HCT116 (cell line): ENCODE data around the gene ERC2. TPM values are rescaled to one million over a fixed set of nuclear protein-coding genes. Genes with fewer than 3 reads are reported as not detected.

Experiments used
- ATAC-seq: fragments of 200-7000 bp; cut with Tn5 transposase; 2 replicates; pipeline ENCODE4 v1.9.1; 2020; ENCODE audit warnings: mild to moderate bottlenecking, moderate library complexity
- BruUV-seq: library from RNA; stranded (reverse); fragments of 400-500 nt; replicated peaks from 2 replicates; lab custom pipeline; 2021; lab: Mats Ljungman, UMichigan
- CTCF ChIA-PET: fragments of 300-600 bp; sonication (Branson Sonifier 250); formaldehyde crosslinking; loops from one replicate; lab custom pipeline; 2021; ENCODE audit warnings: antibody characterized with exemption; lab: Charles Lee
- POLR2A ChIA-PET: fragments of 300-600, 350-600 bp; sonication (Branson Sonifier 250); formaldehyde crosslinking; loops from one replicate; lab custom pipeline; 2021; ENCODE audit warnings: antibody characterized with exemption; lab: Charles Lee
- RAD21 ChIA-PET, 2 experiments: fragments of 300-600 bp; sonication (Branson Sonifier 250); formaldehyde crosslinking; loops; one replicate each; lab custom pipeline; 2023; ENCODE audit warnings: low total read pairs in 2 of 2; ENCODE audit not compliant: uncharacterized antibody in 2 of 2, unreplicated experiment in 2 of 2, low non-redundant PET in 1 of 2; lab: Charles Lee
- DNase-seq: peaks from one replicate; pipeline ENCODE4 v3.0.0-alpha.2; 2010; ENCODE audit warnings: low read depth, low spot score
- H2AFZ ChIP-seq: fragments of 200-600 bp; shearing (Covaris generic), sonication (generic); 2 replicates; pipeline ENCODE4 v1.6.1; 2017; ENCODE audit warnings: low read depth, mixed run types, mixed read lengths, antibody characterized with exemption, low read length; ENCODE audit not compliant: poor library complexity, severe bottlenecking
- H3K27ac ChIP-seq: 2 replicates; pipeline ENCODE4 v1.5.1; 2012; ENCODE audit warnings: low read depth, low read length
- H3K27me3 ChIP-seq: fragments of 200-600 bp; sonication (generic); 2 replicates; pipeline ENCODE4 v1.6.1; 2016; ENCODE audit warnings: mixed run types, low read length, mixed read lengths; ENCODE audit not compliant: insufficient read depth
- H3K36me3 ChIP-seq, 2 experiments: fragments of 200-500 bp in 1 of 2; fragments of 200-600 bp in 1 of 2; sonication (Bioruptor generic) in 1 of 2; sonication (generic) in 1 of 2; 2 replicates each; pipeline versions ENCODE4 v1.5.1 to v1.6.1; 2014 to 2016; ENCODE audit warnings: low read length in 2 of 2, inconsistent platforms in 1 of 2, mixed read lengths in 1 of 2, mixed run types in 1 of 2; ENCODE audit not compliant: insufficient read depth in 2 of 2, control insufficient read depth in 1 of 2
- H3K4me1 ChIP-seq, 2 experiments: fragments of 200-600 bp in 1 of 2; sonication (generic) in 1 of 2; 2 replicates each; pipeline versions ENCODE4 v1.5.1 to v1.6.1; 2012 to 2017; ENCODE audit warnings: low read length in 2 of 2, inconsistent platforms in 1 of 2, mild to moderate bottlenecking in 1 of 2, mixed read lengths in 1 of 2, mixed run types in 1 of 2, moderate library complexity in 1 of 2; ENCODE audit not compliant: insufficient read depth in 2 of 2, control insufficient read depth in 1 of 2
- H3K4me2 ChIP-seq: fragments of 200-600 bp; sonication (generic); 2 replicates; pipeline ENCODE4 v1.6.1; 2017; ENCODE audit warnings: mixed run types, low read length, mixed read lengths
- H3K4me3 ChIP-seq, 2 experiments: fragments of 200-600 bp in 1 of 2; sonication (generic) in 1 of 2; replicated peaks in 1 of 2; 2 replicates each; pipeline ENCODE4 v1.5.1; 2011 to 2016; ENCODE audit warnings: low read length in 2 of 2, control low read depth in 1 of 2, low read depth in 1 of 2, mild to moderate bottlenecking in 1 of 2, mixed read lengths in 1 of 2, mixed run types in 1 of 2
- H3K79me2 ChIP-seq: fragments of 200-600 bp; sonication (generic); 2 replicates; pipeline ENCODE4 v1.6.1; 2017; ENCODE audit warnings: mild to moderate bottlenecking, mixed run types, low read length, moderate library complexity, mixed read lengths; ENCODE audit not compliant: insufficient read depth
- H3K9ac ChIP-seq: fragments of 200-600 bp; sonication (generic); 2 replicates; pipeline ENCODE4 v1.6.1; 2016; ENCODE audit warnings: low read length, mixed read lengths
- H3K9me2 ChIP-seq: fragments of 200-600 bp; sonication (generic), shearing (Covaris generic); 2 replicates; pipeline ENCODE4 v1.6.1; 2017; ENCODE audit warnings: mixed run types, mild to moderate bottlenecking, moderate library complexity; ENCODE audit not compliant: insufficient read depth
- H3K9me3 ChIP-seq, 2 experiments: fragments of 200-500 bp in 1 of 2; fragments of 200-600 bp in 1 of 2; sonication (Bioruptor generic) in 1 of 2; sonication (generic) in 1 of 2; 2 replicates each; pipeline ENCODE4 v1.6.1; 2014 to 2017; ENCODE audit warnings: low read length in 2 of 2, mixed read lengths in 2 of 2, inconsistent platforms in 1 of 2, low read depth in 1 of 2, mild to moderate bottlenecking in 1 of 2, mixed run types in 1 of 2, moderate library complexity in 1 of 2; ENCODE audit not compliant: control insufficient read depth in 1 of 2, insufficient read depth in 1 of 2
- H4K20me1 ChIP-seq: fragments of 200-600 bp; sonication (generic), shearing (Covaris generic); 2 replicates; pipeline ENCODE4 v1.6.1; 2017; ENCODE audit warnings: mixed run types, mild to moderate bottlenecking, moderate library complexity; ENCODE audit not compliant: insufficient read depth
- CEBPB ChIP-seq: IDR thresholded peaks from 2 replicates; pipeline ENCODE4 v1.6.1; 2012; ENCODE audit warnings: low read depth
- EGR1 ChIP-seq: IDR thresholded peaks from 2 replicates; pipeline ENCODE4 v1.6.1; 2012; ENCODE audit warnings: low read depth
- ELF1 ChIP-seq: IDR thresholded peaks from 2 replicates; pipeline ENCODE4 v1.6.1; 2012; ENCODE audit warnings: low read depth, borderline replicate concordance
- EZH2 ChIP-seq: fragments of 200-600 bp; sonication (generic); IDR thresholded peaks from 2 replicates; pipeline ENCODE4 v1.6.1; 2017; ENCODE audit warnings: antibody characterized with exemption, mixed run types
- EZH2phosphoT487 ChIP-seq: fragments of 200-600 bp; IDR thresholded peaks from 2 replicates; pipeline ENCODE4 v1.6.1; 2018; ENCODE audit warnings: antibody characterized with exemption, borderline replicate concordance
- FOSL1 ChIP-seq: IDR thresholded peaks from 2 replicates; pipeline ENCODE4 v1.6.1; 2012; ENCODE audit warnings: low read depth
- JUND ChIP-seq: IDR thresholded peaks from 2 replicates; pipeline ENCODE4 v1.6.1; 2012
- MAX ChIP-seq: IDR thresholded peaks from 2 replicates; pipeline ENCODE4 v1.6.1; 2012
- POLR2AphosphoS5 ChIP-seq: IDR thresholded peaks from 2 replicates; pipeline ENCODE4 v1.6.1; 2011; ENCODE audit warnings: mild to moderate bottlenecking, low read depth, low read length, moderate library complexity
- SP1 ChIP-seq: IDR thresholded peaks from 2 replicates; pipeline ENCODE4 v1.6.1; 2012; ENCODE audit warnings: low read depth
- SRF ChIP-seq: IDR thresholded peaks from 2 replicates; pipeline ENCODE4 v1.6.1; 2012; ENCODE audit warnings: low read depth
- YY1 ChIP-seq: IDR thresholded peaks from 2 replicates; pipeline ENCODE4 v1.6.1; 2011; ENCODE audit warnings: low read length, low read depth, moderate library complexity, mild to moderate bottlenecking; ENCODE audit not compliant: insufficient replicate concordance; ENCODE audit errors: extremely low read depth
- ZBTB33 ChIP-seq: IDR thresholded peaks from 2 replicates; pipeline ENCODE4 v1.6.1; 2011; ENCODE audit warnings: mild to moderate bottlenecking, low read length, moderate library complexity; ENCODE audit not compliant: insufficient replicate concordance; ENCODE audit errors: extremely low read depth
- ZFX ChIP-seq: fragments of 450-650 bp; IDR thresholded peaks from 2 replicates; pipeline ENCODE4 v1.6.1; 2017
- ZNF274 ChIP-seq: fragments of 200-500 bp; sonication (Bioruptor generic); IDR thresholded peaks from 2 replicates; pipeline ENCODE4 v1.6.1; 2014; ENCODE audit warnings: mild to moderate bottlenecking, low read depth, low read length, inconsistent platforms
- intact Hi-C: fragments of 100-400 bp; cut with micrococcal nuclease; formaldehyde crosslinking; loops from 2 replicates; pipeline ENCODE4 v1.10.0; 2022
- total RNA-seq: library from RNA; stranded (reverse); gene quantifications from one replicate; pipeline ENCODE4 v1.2.1, GENCODE V29; 2021; ENCODE audit not compliant: unreplicated experiment
- TF ChIP-seq, protein P1 (sequence below): IDR thresholded peaks from 2 replicates; pipeline ENCODE4 v1.6.1; 2012

The ERC2 gene
- total RNA-seq, 1 experiment from 2014 or later, result not detected

- Histone ChIP-seq H3K4me3 (no peak overlapping the region), H3K79me2 (no peaks in the 10 kb centered on the region), H3K27ac (no peak overlapping the region), H2AFZ (no peak overlapping the region), H3K9me3 (peaks cover 0 to 4% of the 10 kb centered on the region in 2 experiments; a peak in 1 of 4 replicates), H3K27me3 (no peaks in the 10 kb centered on the region), H3K9ac (no peak overlapping the region), H3K36me3 (no peaks in the 10 kb centered on the region), H3K4me1 (no peaks in the 10 kb centered on the region), H3K4me2 (no peak overlapping the region), H4K20me1 (no peaks in the 10 kb centered on the region), H3K9me2 (no peaks in the 10 kb centered on the region)
- ChIA-PET RAD21 (no interaction called here), CTCF (no interaction called here), POLR2A (no interaction called here)
- ATAC-seq, result no peak
- TF ChIP-seq EZH2phosphoT487 (no peak), POLR2AphosphoS5 (no peak), ELF1 (no peak), CEBPB (no peak), EZH2 (no peak), ZFX (no peak), MAX (no peak), EGR1 (no peak), JUND (no peak), ZBTB33 (no peak), SP1 (no peak), YY1 (no peak), ZNF274 (no peak), FOSL1 (no peak), SRF (no peak)
- TF ChIP-seq, protein P1, sequence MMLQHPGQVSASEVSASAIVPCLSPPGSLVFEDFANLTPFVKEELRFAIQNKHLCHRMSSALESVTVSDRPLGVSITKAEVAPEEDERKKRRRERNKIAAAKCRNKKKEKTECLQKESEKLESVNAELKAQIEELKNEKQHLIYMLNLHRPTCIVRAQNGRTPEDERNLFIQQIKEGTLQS, result no peak
- BruUV-seq, result no TSS peak
- intact Hi-C loops, result no loop called here
- DNase-seq, result no peak
Observed at GRCh38 chr3:56118968-56119367, 349.3 kb downstream of the ERC2 start.
